Lung (tissue), 12 donors: Measurements from ENCODE around the gene CHPF. TPM values are rescaled to one million over a fixed set of nuclear protein-coding genes. Genes with fewer than 3 reads are reported as not detected.
A peak's percentile ranks its signal among the peaks of the same experiment; 100 is the strongest.

Experiments used
- ATAC-seq: fragments of 200-7000 bp; cut with Tn5 transposase; one replicate; pipeline ENCODE4 v1.9.1; 2020; ENCODE audit warnings: moderate number of reproducible peaks; ENCODE audit not compliant: insufficient read depth, low FRiP score
- DNase-seq, 3 donors: peaks; one replicate each; pipeline ENCODE4 v3.0.0-alpha.2; 2013 to 2017
- H3K27ac ChIP-seq, 2 donors: one replicate each; pipeline ENCODE4 v1.5.1; 2013; ENCODE audit warnings: mild to moderate bottlenecking in 2 of 2, moderate library complexity in 2 of 2, control low read depth in 1 of 2, inconsistent platforms in 1 of 2, low read depth in 1 of 2, low read length in 1 of 2
- H3K27me3 ChIP-seq, 3 donors: one replicate each; pipeline ENCODE4 v1.5.1; 2013; ENCODE audit warnings: low read length in 2 of 3; ENCODE audit not compliant: control insufficient read depth in 3 of 3, insufficient read depth in 3 of 3
- H3K36me3 ChIP-seq, 4 donors: one replicate each; pipeline ENCODE4 v1.5.1; 2013; ENCODE audit warnings: low read length in 4 of 4, mild to moderate bottlenecking in 1 of 4, moderate library complexity in 1 of 4; ENCODE audit not compliant: control insufficient read depth in 4 of 4, insufficient read depth in 4 of 4
- H3K4me1 ChIP-seq, 5 donors: one replicate each; pipeline ENCODE4 v1.5.1; 2013; ENCODE audit warnings: low read length in 5 of 5, mild to moderate bottlenecking in 2 of 5, moderate library complexity in 1 of 5; ENCODE audit not compliant: control insufficient read depth in 5 of 5, insufficient read depth in 5 of 5
- H3K4me3 ChIP-seq: one replicate; pipeline ENCODE4 v1.5.1; 2013; ENCODE audit warnings: mild to moderate bottlenecking, control low read depth, moderate library complexity
- H3K9ac ChIP-seq, 2 donors: one replicate each; pipeline ENCODE4 v1.5.1; 2013; ENCODE audit warnings: low read length in 2 of 2, control low read depth in 1 of 2; ENCODE audit not compliant: insufficient read depth in 1 of 2
- H3K9me3 ChIP-seq, 4 donors: one replicate each; pipeline ENCODE4 v1.5.1; 2013; ENCODE audit warnings: low read length in 3 of 4, mild to moderate bottlenecking in 1 of 4, moderate library complexity in 1 of 4; ENCODE audit not compliant: control insufficient read depth in 4 of 4, insufficient read depth in 3 of 4
- CTCF ChIP-seq: IDR thresholded peaks from 2 replicates; pipeline ENCODE4 v1.5.1; 2012; ENCODE audit warnings: mild to moderate bottlenecking; ENCODE audit errors: control extremely low read depth, extremely low read depth
- WGBS, 2 donors: extraction: QIAGEN DNeasy Blood & Tissue Kit; methylation state at CpG; one replicate each; pipeline ENCODE4 v1.1.7; 2013; 5-methylcytosine and 5-hydroxymethylcytosine counted together
- polyA plus RNA-seq, 2 donors: library from polyadenylated mRNA; stranded (reverse); fragments of 200-250 nt; gene quantifications; one replicate each; pipeline ENCODE4 v1.2.1, GENCODE V29; 2013
- total RNA-seq, 2 donors: library from RNA; depleted of rRNA in 1 of 2; stranded (reverse); fragments of >200 nt in 1 of 2; gene quantifications; one replicate each; pipeline ENCODE4 v1.2.1, GENCODE V29; 2014 to 2021
- donor health status: control.
- donor health status: control.
- donor health status: Bipolar disorder and iron deficiency.
- donor health status: healthy.
- donor health status: DM: yes; HTN: yes; CAD: no.

Gene CHPF
- total and polyA plus RNA-seq, 4 donors = 42.7 to 89.6 (median 58.1) TPM

GRCh38 chr2:219495531-219496122 is 48.0 kb downstream of the CHPF start:
- ATAC-seq = no peak
- Histone ChIP-seq H3K9ac (no peak overlapping the region), H3K4me1 (peaks cover 0 to 49% (median 16%) of the 10 kb centered on the region in 5 donors), H3K36me3 (no peaks in the 10 kb centered on the region), H3K27ac (no peak overlapping the region), H3K4me3 (no peak overlapping the region), H3K9me3 (peaks cover 0 to 5% (median 0%) of the 10 kb centered on the region in 4 donors), H3K27me3 (peaks cover 6 to 51% (median 23%) of the 10 kb centered on the region in 3 donors)
- TF ChIP-seq CTCF = no peak
- DNase-seq = peak; percentile 74 to 79 (median 76)
- 29 to 30% methylated on average over 14 of the region's 14 CpGs for WGBS, 2 donors

GRCh38 chr2:219494952-219495530 is 48.6 kb downstream of the CHPF start:
- no peak overlapping the region for H3K27ac ChIP-seq
- H3K27me3 ChIP-seq = peaks cover 6 to 51% (median 23%) of the 10 kb centered on the region in 3 donors
- H3K9ac ChIP-seq = no peak overlapping the region
- no peak overlapping the region for H3K4me3 ChIP-seq
- H3K4me1 ChIP-seq = peaks cover 0 to 47% (median 14%) of the 10 kb centered on the region in 5 donors
- DNase-seq = no peak
- no peaks in the 10 kb centered on the region for H3K36me3 ChIP-seq
- 16 to 22% methylated on average over 10 of the region's 10 CpGs for WGBS, 2 donors
- H3K9me3 ChIP-seq = peaks cover 0 to 5% (median 0%) of the 10 kb centered on the region in 4 donors
- TF ChIP-seq CTCF = no peak
- ATAC-seq = no peak

- WGBS, 2 donors = 84 to 95% methylated on average over 5 of the region's 5 CpGs
- Histone ChIP-seq H3K4me1 (peaks cover 0 to 31% (median 11%) of the 10 kb centered on the region in 5 donors), H3K9ac (no peak overlapping the region), H3K36me3 (no peaks in the 10 kb centered on the region), H3K27me3 (peaks cover 6 to 47% (median 23%) of the 10 kb centered on the region in 3 donors), H3K9me3 (peaks cover 0 to 5% (median 0%) of the 10 kb centered on the region in 4 donors), H3K4me3 (no peak overlapping the region), H3K27ac (no peak overlapping the region)
- ATAC-seq (no peak), DNase-seq (no peak)
- no peak for TF ChIP-seq CTCF
These were observed 50.5 kb downstream of the CHPF start for GRCh38 chr2:219493086-219493485.
